Type B pancreatic cell (in vitro differentiated cells): ENCODE data around the gene CFAP251. TPM values are rescaled to one million over a fixed set of nuclear protein-coding genes. Genes with fewer than 3 reads are reported as not detected.
"Not testable (repeated sequence)": the region's sequence is repeated elsewhere in the genome, so short reads cannot be mapped to it uniquely, and the experiment has no call there.

Experiments
- DNase-seq: peaks from one replicate; pipeline ENCODE4 v3.0.0; 2021; ENCODE audit warnings: mixed read lengths; ENCODE audit not compliant: unreplicated experiment; ENCODE audit errors: extremely low spot score
- H3K27ac Mint-ChIP-seq: 2 replicates; pipeline ENCODE4 v1.8.0; 2021; ENCODE audit warnings: mild to moderate bottlenecking, mixed read lengths
- H3K27me3 Mint-ChIP-seq: 2 replicates; pipeline ENCODE4 v1.8.0; 2021; ENCODE audit warnings: mixed read lengths
- H3K36me3 Mint-ChIP-seq: 2 replicates; pipeline ENCODE4 v1.8.0; 2021; ENCODE audit warnings: mixed read lengths
- H3K4me1 Mint-ChIP-seq: one replicate; pipeline ENCODE4 v1.8.0; 2021; ENCODE audit warnings: mixed read lengths; ENCODE audit not compliant: unreplicated experiment
- H3K4me3 Mint-ChIP-seq: 2 replicates; pipeline ENCODE4 v1.8.0; 2021; ENCODE audit warnings: mild to moderate bottlenecking, mixed read lengths
- H3K9me3 Mint-ChIP-seq: 2 replicates; pipeline ENCODE4 v1.8.0; 2021; ENCODE audit warnings: mixed read lengths
- total RNA-seq: library from RNA; stranded (reverse); gene quantifications from 2 replicates; pipeline ENCODE4 v1.2.1, GENCODE V29; 2021; ENCODE audit warnings: low replicate concordance
- TF ChIP-seq, protein P1 (sequence below): fragments of 200-600 bp; sonication (generic); conservative IDR thresholded peaks from 2 replicates; pipeline ENCODE4 v1.5.0; 2021; ENCODE audit warnings: antibody characterized with exemption, mild to moderate bottlenecking

Gene CFAP251
- total RNA-seq, 1 donor from 2014 or later, result 3.3 TPM

GRCh38 chr12:121888478-121889273, 29.7 kb upstream of the CFAP251 start, which contains the start of gene PSMD9:
PSMD9 (plus strand) TSS chr12:121888790; CDS start chr12:121888857, 67 bp downstream.
- peak; percentile 99 for DNase-seq
- H3K27me3 Mint-ChIP-seq, result no peaks in the 10 kb centered on the region
- H3K36me3 Mint-ChIP-seq, result peaks cover 7% of the 10 kb centered on the region
- H3K27ac Mint-ChIP-seq, result peak within 1 kb of the TSS; percentile 95
- peak within 1 kb of the TSS; percentile 100 for H3K4me3 Mint-ChIP-seq
- H3K4me1 Mint-ChIP-seq, result peaks cover 26% of the 10 kb centered on the region
- no peaks in the 10 kb centered on the region for H3K9me3 Mint-ChIP-seq
- TF ChIP-seq, protein P1, sequence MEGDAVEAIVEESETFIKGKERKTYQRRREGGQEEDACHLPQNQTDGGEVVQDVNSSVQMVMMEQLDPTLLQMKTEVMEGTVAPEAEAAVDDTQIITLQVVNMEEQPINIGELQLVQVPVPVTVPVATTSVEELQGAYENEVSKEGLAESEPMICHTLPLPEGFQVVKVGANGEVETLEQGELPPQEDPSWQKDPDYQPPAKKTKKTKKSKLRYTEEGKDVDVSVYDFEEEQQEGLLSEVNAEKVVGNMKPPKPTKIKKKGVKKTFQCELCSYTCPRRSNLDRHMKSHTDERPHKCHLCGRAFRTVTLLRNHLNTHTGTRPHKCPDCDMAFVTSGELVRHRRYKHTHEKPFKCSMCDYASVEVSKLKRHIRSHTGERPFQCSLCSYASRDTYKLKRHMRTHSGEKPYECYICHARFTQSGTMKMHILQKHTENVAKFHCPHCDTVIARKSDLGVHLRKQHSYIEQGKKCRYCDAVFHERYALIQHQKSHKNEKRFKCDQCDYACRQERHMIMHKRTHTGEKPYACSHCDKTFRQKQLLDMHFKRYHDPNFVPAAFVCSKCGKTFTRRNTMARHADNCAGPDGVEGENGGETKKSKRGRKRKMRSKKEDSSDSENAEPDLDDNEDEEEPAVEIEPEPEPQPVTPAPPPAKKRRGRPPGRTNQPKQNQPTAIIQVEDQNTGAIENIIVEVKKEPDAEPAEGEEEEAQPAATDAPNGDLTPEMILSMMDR, result peak; percentile 76

DNA sequence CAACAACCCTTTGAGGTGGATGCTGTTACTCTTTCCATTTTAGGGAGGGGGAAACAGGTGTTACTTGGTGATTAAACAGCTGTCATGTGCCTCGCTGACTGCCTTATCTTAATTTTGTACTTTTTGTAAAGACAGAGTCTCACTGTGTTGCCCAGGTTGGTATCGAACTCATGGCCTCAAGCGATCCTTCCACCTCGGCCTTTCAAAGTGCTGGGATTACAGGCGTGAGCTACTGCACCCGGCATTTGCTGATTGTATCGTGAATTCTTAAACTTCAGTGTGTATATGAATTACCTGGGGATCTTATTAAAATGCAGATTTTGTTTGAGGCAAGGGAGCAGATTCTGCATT, 29.1 kb upstream of the CFAP251 start:
- Mint-ChIP-seq H3K4me3 (peak overlapping the region; percentile 100), H3K27ac (peak overlapping the region; percentile 95), H3K36me3 (peaks cover 7% of the 10 kb centered on the region), H3K27me3 (no peaks in the 10 kb centered on the region), H3K4me1 (peaks cover 31% of the 10 kb centered on the region), H3K9me3 (no peaks in the 10 kb centered on the region)
- TF ChIP-seq, protein P1, result no peak
- no peak for DNase-seq

GRCh38 chr12:121889661-121890060, 28.7 kb upstream of the CFAP251 start:
- H3K4me3 Mint-ChIP-seq, result peak overlapping the region; percentile 100
- H3K4me1 Mint-ChIP-seq, result peaks cover 33% of the 10 kb centered on the region
- not testable (repeated sequence) for DNase-seq, H3K27me3 Mint-ChIP-seq, H3K9me3 Mint-ChIP-seq, H3K36me3 Mint-ChIP-seq
- H3K27ac Mint-ChIP-seq, result peak overlapping the region; percentile 95

- Mint-ChIP-seq H3K36me3 (peaks cover 14% of the 10 kb centered on the region), H3K4me3 (no peak overlapping the region), H3K9me3 (no peaks in the 10 kb centered on the region), H3K27me3 (no peaks in the 10 kb centered on the region), H3K4me1 (peaks cover 33% of the 10 kb centered on the region), H3K27ac (peak overlapping the region; percentile 86)
- TF ChIP-seq, protein P1, result no peak
- DNase-seq, result no peak
Measured at GRCh38 chr12:121892673-121893561, 25.5 kb upstream of the CFAP251 start.

DNA sequence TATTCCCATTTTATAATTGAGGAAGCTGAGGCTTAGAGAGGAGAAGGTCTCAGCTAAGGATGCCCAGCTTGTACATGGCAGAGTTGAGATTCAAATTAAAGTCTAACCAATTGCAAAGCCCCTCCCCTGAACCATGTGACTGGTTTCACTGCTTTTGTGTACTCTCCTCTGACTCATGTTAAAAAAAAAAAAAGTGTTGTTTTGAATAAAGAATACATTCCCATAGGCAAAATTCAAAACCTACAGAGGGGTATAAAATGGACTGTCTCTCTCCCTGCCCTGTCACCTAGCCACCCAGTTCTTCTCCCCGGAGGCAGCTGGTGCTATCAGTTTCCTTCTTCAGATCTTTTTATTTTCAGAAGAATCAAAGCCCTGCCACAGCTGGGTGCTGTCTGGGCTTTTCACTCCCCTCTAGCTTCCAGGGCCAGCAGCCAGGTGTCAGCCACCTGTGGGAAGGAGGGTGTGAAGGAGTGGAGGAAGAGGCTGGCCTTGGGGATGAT, 24.4 kb upstream of the CFAP251 start:
- Mint-ChIP-seq H3K4me1 (peaks cover 28% of the 10 kb centered on the region), H3K27ac (peak overlapping the region; percentile 86), H3K36me3 (peaks cover 14% of the 10 kb centered on the region), H3K27me3 (no peaks in the 10 kb centered on the region), H3K4me3 (peak overlapping the region; percentile 71), H3K9me3 (no peaks in the 10 kb centered on the region)
- TF ChIP-seq, protein P1, result no peak
- no peak for DNase-seq
